ENCODE measurements around the gene PTPRM.

PTPRM gene

GRCh38 chr18:7940971-7941370 lies 373.9 kb downstream of the PTPRM start:
- Histone ChIP-seq H3K9me3 (ENCODE audit: control insufficient read depth, insufficient read depth, low read depth, low read length) (no peaks in the 10 kb centered on the region), H3K27ac (ENCODE audit: extremely low read depth, low read depth, low read length) (no peak overlapping the region), H3K4me3 (ENCODE audit: low read depth, low read length) (no peak overlapping the region), H3K4me1 (ENCODE audit: control insufficient read depth, insufficient read depth, low read length) (peaks cover 5% of the 10 kb centered on the region), H3K36me3 (ENCODE audit: control insufficient read depth in 2 of 2, insufficient read depth in 1 of 2, low read length in 2 of 2) (no peaks in the 10 kb centered on the region; a peak in 1 of 3 replicates)
- CTCF ChIA-PET: interaction anchor here (0.7 to 0.9 kb wide), 2 partner anchors 10 to 109 kb away, joined by 3 read pairs; no protein-coding TSS in a partner anchor
- POLR2A ChIA-PET: no interaction called here
- TF ChIP-seq ZNF529 (tag by site-specific recombination; IDR thresholded peaks at IDR 0.05; ENCODE audit: insufficient replicate concordance) (no peak), ZNF26 (tag by site-specific recombination; IDR thresholded peaks at IDR 0.05) (no peak), ZFHX2 (tag by site-specific recombination; conservative IDR thresholded peaks at IDR 0.05) (no peak)
- TF ChIP-seq, protein P1, sequence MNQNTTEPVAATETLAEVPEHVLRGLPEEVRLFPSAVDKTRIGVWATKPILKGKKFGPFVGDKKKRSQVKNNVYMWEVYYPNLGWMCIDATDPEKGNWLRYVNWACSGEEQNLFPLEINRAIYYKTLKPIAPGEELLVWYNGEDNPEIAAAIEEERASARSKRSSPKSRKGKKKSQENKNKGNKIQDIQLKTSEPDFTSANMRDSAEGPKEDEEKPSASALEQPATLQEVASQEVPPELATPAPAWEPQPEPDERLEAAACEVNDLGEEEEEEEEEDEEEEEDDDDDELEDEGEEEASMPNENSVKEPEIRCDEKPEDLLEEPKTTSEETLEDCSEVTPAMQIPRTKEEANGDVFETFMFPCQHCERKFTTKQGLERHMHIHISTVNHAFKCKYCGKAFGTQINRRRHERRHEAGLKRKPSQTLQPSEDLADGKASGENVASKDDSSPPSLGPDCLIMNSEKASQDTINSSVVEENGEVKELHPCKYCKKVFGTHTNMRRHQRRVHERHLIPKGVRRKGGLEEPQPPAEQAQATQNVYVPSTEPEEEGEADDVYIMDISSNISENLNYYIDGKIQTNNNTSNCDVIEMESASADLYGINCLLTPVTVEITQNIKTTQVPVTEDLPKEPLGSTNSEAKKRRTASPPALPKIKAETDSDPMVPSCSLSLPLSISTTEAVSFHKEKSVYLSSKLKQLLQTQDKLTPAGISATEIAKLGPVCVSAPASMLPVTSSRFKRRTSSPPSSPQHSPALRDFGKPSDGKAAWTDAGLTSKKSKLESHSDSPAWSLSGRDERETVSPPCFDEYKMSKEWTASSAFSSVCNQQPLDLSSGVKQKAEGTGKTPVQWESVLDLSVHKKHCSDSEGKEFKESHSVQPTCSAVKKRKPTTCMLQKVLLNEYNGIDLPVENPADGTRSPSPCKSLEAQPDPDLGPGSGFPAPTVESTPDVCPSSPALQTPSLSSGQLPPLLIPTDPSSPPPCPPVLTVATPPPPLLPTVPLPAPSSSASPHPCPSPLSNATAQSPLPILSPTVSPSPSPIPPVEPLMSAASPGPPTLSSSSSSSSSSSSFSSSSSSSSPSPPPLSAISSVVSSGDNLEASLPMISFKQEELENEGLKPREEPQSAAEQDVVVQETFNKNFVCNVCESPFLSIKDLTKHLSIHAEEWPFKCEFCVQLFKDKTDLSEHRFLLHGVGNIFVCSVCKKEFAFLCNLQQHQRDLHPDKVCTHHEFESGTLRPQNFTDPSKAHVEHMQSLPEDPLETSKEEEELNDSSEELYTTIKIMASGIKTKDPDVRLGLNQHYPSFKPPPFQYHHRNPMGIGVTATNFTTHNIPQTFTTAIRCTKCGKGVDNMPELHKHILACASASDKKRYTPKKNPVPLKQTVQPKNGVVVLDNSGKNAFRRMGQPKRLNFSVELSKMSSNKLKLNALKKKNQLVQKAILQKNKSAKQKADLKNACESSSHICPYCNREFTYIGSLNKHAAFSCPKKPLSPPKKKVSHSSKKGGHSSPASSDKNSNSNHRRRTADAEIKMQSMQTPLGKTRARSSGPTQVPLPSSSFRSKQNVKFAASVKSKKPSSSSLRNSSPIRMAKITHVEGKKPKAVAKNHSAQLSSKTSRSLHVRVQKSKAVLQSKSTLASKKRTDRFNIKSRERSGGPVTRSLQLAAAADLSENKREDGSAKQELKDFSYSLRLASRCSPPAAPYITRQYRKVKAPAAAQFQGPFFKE (tag by site-specific recombination; IDR thresholded peaks at IDR 0.05; ENCODE audit: borderline replicate concordance): no peak

GRCh38 chr18:7941533-7941932 lies 374.4 kb downstream of the PTPRM start:
- POLR2A ChIA-PET: interaction anchor here (0.7 kb wide), 1 partner anchor 438 kb away, joined by 3 read pairs; no protein-coding TSS in a partner anchor
- CTCF ChIA-PET: interaction anchor here (0.7 kb wide), 2 partner anchors 472 to 909 kb away, joined by 3 read pairs; no protein-coding TSS in a partner anchor
- H3K36me3 ChIP-seq (ENCODE audit: control insufficient read depth in 2 of 2, insufficient read depth in 1 of 2, low read length in 2 of 2): no peaks in the 10 kb centered on the region; a peak in 1 of 3 replicates
- no peak for TF ChIP-seq GLIS2 (tag by site-specific recombination; IDR thresholded peaks at IDR 0.05)
- TF ChIP-seq, protein P2, sequence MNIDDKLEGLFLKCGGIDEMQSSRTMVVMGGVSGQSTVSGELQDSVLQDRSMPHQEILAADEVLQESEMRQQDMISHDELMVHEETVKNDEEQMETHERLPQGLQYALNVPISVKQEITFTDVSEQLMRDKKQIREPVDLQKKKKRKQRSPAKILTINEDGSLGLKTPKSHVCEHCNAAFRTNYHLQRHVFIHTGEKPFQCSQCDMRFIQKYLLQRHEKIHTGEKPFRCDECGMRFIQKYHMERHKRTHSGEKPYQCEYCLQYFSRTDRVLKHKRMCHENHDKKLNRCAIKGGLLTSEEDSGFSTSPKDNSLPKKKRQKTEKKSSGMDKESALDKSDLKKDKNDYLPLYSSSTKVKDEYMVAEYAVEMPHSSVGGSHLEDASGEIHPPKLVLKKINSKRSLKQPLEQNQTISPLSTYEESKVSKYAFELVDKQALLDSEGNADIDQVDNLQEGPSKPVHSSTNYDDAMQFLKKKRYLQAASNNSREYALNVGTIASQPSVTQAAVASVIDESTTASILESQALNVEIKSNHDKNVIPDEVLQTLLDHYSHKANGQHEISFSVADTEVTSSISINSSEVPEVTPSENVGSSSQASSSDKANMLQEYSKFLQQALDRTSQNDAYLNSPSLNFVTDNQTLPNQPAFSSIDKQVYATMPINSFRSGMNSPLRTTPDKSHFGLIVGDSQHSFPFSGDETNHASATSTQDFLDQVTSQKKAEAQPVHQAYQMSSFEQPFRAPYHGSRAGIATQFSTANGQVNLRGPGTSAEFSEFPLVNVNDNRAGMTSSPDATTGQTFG (tag by site-specific recombination; IDR thresholded peaks at IDR 0.05; ENCODE audit: borderline replicate concordance): no peak
- 0 out of 2 replicates have a peak, but pooled peaks have one; percentile 33 for TF ChIP-seq PRDM4 (tag by site-specific recombination; IDR thresholded peaks at IDR 0.05)
- no peak for TF ChIP-seq ZNF707 (tag by site-specific recombination; IDR thresholded peaks at IDR 0.05)
- TF ChIP-seq ZNF157 (tag by site-specific recombination; IDR thresholded peaks at IDR 0.05): no peak
- no peak for TF ChIP-seq ZNF560 (tag by site-specific recombination; IDR thresholded peaks at IDR 0.05; ENCODE audit: borderline replicate concordance)
- no peak for TF ChIP-seq ZNF112 (tag by site-specific recombination; IDR thresholded peaks at IDR 0.05)
- no peak for TF ChIP-seq MEIS1 (CRISPR knock-in tag; IDR thresholded peaks at IDR 0.05; ENCODE audit: borderline replicate concordance)
- H3K4me1 ChIP-seq (ENCODE audit: control insufficient read depth, insufficient read depth, low read length): peaks cover 11% of the 10 kb centered on the region
- H3K27ac ChIP-seq (ENCODE audit: extremely low read depth, low read depth, low read length): no peak overlapping the region
- no peak overlapping the region for H3K4me3 ChIP-seq (ENCODE audit: low read depth, low read length)
- H3K9me3 ChIP-seq (ENCODE audit: control insufficient read depth, insufficient read depth, low read depth, low read length): no peaks in the 10 kb centered on the region

Measured in HEK293 (cell line).